ENCODE data around the gene MRPL19.

MRPL19 gene

GRCh38 chr2:75702593-75702992 is 56.0 kb downstream of the MRPL19 start:
- H3K4me3 ChIP-seq (ENCODE audit: control insufficient read depth, low read depth, low read length), result no peak overlapping the region
- TF ChIP-seq CTCF (IDR thresholded peaks at IDR 0.05; ENCODE audit: control insufficient read depth, insufficient read depth, low read depth, low read length, missing control alignments), result no peak
- DNase-seq (ENCODE audit: low read depth), result no peak

GRCh38 chr2:75703589-75704287 is 57.2 kb downstream of the MRPL19 start:
- no peak for DNase-seq (ENCODE audit: low read depth)
- H3K4me3 ChIP-seq (ENCODE audit: control insufficient read depth, low read depth, low read length), result no peak overlapping the region
- TF ChIP-seq CTCF (IDR thresholded peaks at IDR 0.05; ENCODE audit: control insufficient read depth, insufficient read depth, low read depth, low read length, missing control alignments), result no peak

- DNase-seq (ENCODE audit: low read depth), result no peak
- no peak for TF ChIP-seq CTCF (IDR thresholded peaks at IDR 0.05; ENCODE audit: control insufficient read depth, insufficient read depth, low read depth, low read length, missing control alignments)
- H3K4me3 ChIP-seq (ENCODE audit: control insufficient read depth, low read depth, low read length), result no peak overlapping the region
Observed at GRCh38 chr2:75705921-75706320, 59.3 kb downstream of the MRPL19 start.

- H3K4me3 ChIP-seq (ENCODE audit: control insufficient read depth, low read depth, low read length), result no peak overlapping the region
- no peak for TF ChIP-seq CTCF (IDR thresholded peaks at IDR 0.05; ENCODE audit: control insufficient read depth, insufficient read depth, low read depth, low read length, missing control alignments)
- DNase-seq (ENCODE audit: low read depth), result no peak
Observed at GRCh38 chr2:75707901-75708300, 61.3 kb downstream of the MRPL19 start.

GRCh38 chr2:75709297-75709696 is 62.7 kb downstream of the MRPL19 start:
- no peak overlapping the region for H3K4me3 ChIP-seq (ENCODE audit: control insufficient read depth, low read depth, low read length)
- no peak for TF ChIP-seq CTCF (IDR thresholded peaks at IDR 0.05; ENCODE audit: control insufficient read depth, insufficient read depth, low read depth, low read length, missing control alignments)
- no peak for DNase-seq (ENCODE audit: low read depth)

- peak overlapping the region; percentile 67 for H3K4me3 ChIP-seq (ENCODE audit: control insufficient read depth, low read depth, low read length)
- DNase-seq (ENCODE audit: low read depth), result no peak
- TF ChIP-seq CTCF (IDR thresholded peaks at IDR 0.05; ENCODE audit: control insufficient read depth, insufficient read depth, low read depth, low read length, missing control alignments), result no peak
Observed at GRCh38 chr2:75710220-75710576, 63.6 kb downstream of the MRPL19 start.

All from AG09309 (cell line).